Measurements from ENCODE around the gene THG1L.
A peak's percentile ranks its signal among the peaks of the same experiment; 100 is the strongest.

Gene THG1L

DNA sequence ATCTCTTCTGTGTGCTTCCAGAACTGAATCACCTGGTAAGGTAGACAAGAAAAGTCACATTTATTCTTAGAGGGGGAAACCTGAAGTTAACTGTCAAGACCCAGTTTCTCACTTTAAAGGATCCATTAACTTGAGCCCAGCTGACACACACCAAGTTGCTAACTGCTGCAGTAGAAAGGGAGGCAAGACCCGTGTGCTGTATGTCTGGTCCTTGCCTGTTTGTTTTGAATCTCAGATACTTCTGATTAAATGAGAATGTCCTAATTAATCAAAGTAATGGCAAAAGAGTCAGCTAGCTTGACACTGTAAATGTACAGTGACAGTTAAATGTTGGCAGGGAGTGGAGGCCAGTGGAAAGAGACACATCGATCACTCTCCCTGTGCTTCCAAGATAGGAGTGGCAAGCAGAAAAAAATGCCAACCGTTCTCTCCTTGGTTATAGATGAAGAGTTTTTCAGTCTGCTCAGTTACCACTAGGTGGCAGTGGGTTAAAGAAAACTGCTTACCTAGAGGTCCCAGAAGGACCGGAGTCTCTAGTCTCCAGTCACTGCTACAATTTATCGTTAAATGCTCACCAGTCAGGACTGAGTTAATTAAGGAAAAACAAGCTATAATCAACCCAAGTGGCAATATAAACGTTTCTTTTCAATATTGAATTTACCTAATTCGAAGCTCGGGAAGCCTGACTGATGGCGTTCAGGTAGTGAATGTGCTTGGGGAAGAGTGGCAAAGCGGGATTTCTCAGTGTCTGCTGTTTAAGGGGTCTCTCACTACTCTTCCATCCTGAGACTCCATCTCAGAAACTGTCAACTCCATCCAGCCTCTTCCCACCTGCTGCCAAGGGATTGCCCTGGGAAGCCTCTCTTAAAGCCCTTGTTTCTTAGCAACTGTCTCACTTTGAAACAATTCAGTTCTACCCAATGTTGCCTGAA, 30.7 kb downstream of the THG1L start:
- DNase-seq: peak; percentile 67

DNA sequence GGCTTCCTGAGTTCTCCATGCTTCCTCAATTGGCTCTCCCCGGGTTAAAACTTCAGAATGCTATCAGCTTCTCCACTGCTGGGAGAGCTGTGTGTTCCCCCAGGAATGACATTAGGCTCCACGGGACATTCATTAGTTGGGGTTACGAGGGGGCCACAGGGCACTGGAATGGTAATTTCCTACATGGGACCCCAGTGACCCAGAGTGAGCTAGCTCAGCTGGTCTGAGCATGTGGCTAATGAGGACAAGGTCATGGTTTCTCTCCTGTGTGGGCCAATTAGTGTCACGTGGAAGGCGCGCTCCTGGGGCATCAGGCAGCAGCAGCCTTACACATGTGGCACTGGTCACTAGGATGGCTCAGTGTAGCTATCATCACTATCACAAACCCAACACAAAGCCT, 33.3 kb downstream of the THG1L start:
- DNase-seq: no peak

DNA sequence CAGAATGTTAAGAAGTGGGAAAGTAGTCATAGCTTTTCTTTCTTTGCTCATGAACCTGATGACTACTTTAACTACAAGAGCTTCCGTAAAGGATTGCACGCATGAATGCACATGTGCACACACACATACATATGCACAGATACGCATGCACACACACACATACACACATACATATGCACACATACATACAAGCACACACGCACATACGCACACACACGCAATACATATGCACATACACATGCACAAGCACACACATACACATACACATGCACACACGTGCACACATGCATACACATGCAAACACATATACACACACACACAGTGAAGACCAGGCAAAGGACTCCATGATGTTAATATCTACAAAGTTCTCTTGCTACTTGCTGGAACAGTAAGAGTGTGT, 35.2 kb downstream of the THG1L start:
- no peak for DNase-seq

DNA sequence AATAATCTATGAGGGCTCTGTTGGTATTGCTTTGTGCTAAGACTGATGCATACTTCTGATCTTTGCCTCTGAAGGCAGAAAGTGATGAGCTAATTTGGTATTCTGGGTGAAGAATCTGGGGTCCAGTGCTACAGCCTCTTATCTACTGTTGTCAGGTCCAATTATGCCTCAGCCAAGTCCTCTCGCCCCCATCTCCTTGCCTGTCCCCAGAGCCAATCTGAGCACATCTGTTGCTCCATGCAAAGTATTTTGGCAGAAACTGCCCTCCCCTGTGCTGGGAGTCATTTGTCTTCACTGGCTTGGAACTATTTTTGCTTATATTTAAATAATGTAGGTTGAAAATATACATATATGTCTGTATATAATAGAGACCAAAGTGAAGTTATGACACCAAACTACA, 35.7 kb downstream of the THG1L start:
- DNase-seq: no peak

- DNase-seq: no peak
These were observed 36.5 kb downstream of the THG1L start for GRCh38 chr5:157767689-157768088.

- DNase-seq: no peak
These were observed 39.4 kb downstream of the THG1L start for GRCh38 chr5:157770665-157771064.

GRCh38 chr5:157772127-157772526, 40.9 kb downstream of the THG1L start:
- DNase-seq: no peak

DNA sequence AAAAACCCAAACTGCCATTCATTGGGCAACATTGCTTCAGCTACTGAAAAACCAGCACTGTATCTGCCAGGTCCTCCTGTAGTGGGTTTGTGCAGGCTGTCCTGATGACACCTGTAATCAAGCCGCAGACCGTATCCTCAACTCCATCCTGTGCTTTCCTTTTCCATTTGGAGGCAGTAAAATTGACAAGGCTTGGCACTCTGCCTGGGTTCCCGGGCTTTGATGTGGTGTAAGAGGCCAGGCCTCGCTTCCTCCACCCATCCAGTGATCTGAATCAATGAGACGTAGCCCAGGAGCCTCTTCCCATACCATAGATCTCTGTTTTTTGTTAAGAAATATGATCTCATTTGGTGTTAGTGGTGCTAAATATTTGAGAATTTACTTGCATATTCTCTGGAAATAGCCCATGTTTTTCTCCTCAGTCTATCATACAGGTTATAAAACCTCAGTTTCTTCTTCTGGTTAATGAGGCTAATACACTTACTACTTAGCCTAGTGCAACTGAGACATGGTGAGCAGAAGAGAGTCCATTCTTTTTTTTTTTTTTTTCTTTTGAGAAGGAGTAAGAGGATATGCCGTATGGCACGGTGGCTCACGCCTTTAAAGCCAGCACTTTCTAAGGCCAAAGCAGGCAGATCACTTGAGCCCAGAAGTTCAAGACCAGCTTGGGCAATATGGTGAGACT, 47.0 kb downstream of the THG1L start:
- no peak for DNase-seq

DNA sequence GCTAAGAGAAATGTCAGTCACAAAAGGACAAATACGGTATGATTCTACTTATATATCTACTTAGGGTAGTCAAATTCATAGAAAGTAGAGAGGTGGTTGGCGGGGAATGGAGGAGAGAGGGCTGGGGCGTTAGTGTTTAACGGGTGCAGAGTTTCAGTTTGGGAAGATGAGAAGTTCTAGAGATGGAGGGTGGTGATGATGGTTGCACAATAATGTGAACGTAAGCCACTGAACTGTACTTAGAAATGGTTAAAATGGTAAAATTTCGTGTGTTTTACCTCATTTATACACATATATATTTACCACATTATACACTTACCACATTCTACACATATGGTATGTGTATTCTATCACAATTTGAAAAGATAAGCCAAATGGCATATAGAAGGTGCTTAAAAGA, 48.0 kb downstream of the THG1L start:
- DNase-seq: no peak

- no peak for DNase-seq
These were observed 54.6 kb downstream of the THG1L start for GRCh38 chr5:157785801-157786200.

Measured in suppressor macrophage treated with lipopolysaccharide for 4 hours (primary cell).